PC-9 (cell line): ENCODE measurements around the gene CCNL1.

Source experiments
- EZH2 ChIP-seq: fragments of 200-600 bp; sonication (generic); IDR thresholded peaks from 2 replicates; pipeline ENCODE4 v1.8.0; 2017; ENCODE audit warnings: antibody characterized with exemption, low read depth
- TF ChIP-seq, protein P1 (sequence below): fragments of 200-600 bp; sonication (generic); conservative IDR thresholded peaks from 2 replicates; pipeline ENCODE4 v1.6.1; 2017; ENCODE audit warnings: mixed run types, antibody characterized with exemption, mild to moderate bottlenecking, moderate library complexity

DNA sequence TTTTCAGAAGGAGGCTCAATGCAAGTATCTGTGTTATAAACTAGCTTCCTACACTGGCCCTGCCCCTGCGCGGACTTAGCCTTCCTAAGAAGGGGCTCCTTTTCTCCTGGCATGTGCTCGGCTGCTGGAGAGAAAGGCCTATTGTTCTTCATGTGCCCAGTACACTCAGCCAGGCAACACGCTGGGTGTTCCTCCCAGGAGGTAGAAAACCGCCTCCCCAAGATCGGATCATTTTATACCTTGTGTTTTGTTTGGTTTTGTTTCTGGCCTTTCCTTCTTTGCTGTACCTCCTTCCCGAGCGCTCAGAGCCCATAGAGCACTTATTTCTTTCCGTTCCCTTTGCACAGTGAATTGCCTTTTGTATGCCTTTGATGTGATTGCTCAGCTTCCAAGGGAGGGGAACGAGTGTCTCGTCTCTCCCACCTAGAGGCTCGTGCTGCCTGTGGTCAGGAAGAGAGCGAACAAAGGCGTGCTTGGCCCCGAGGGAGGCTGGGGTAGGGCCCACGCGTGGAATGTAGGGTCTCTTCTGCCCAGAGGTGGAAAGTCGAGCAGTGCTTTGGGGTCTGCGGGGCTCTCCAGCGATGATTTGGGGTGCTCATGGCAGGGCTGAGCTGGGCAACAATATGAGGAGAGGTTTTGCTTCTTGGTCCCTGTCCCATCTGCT lies 30.0 kb downstream of the CCNL1 start:
- TF ChIP-seq, protein P1, sequence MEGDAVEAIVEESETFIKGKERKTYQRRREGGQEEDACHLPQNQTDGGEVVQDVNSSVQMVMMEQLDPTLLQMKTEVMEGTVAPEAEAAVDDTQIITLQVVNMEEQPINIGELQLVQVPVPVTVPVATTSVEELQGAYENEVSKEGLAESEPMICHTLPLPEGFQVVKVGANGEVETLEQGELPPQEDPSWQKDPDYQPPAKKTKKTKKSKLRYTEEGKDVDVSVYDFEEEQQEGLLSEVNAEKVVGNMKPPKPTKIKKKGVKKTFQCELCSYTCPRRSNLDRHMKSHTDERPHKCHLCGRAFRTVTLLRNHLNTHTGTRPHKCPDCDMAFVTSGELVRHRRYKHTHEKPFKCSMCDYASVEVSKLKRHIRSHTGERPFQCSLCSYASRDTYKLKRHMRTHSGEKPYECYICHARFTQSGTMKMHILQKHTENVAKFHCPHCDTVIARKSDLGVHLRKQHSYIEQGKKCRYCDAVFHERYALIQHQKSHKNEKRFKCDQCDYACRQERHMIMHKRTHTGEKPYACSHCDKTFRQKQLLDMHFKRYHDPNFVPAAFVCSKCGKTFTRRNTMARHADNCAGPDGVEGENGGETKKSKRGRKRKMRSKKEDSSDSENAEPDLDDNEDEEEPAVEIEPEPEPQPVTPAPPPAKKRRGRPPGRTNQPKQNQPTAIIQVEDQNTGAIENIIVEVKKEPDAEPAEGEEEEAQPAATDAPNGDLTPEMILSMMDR, result no peak
- no peak for TF ChIP-seq EZH2
